Prostate gland (tissue), 2 donors: ENCODE data around the gene ITGA1. TPM values are rescaled to one million over a fixed set of nuclear protein-coding genes. Genes with fewer than 3 reads are reported as not detected.
"Not testable (repeated sequence)": the region's sequence is repeated elsewhere in the genome, so short reads cannot be mapped to it uniquely, and the experiment has no call there.

Source experiments
- DNase-seq: peaks from one replicate; pipeline ENCODE4 v3.0.0-alpha.2; 2019; ENCODE audit warnings: low spot score
- H3K27ac ChIP-seq, 2 donors: fragments of 200-600 bp; sonication (generic); 2 replicates each; pipeline ENCODE4 v1.5.1; 2017 to 2019
- H3K27me3 ChIP-seq: fragments of 200-600 bp; sonication (generic); replicated peaks from 2 replicates; pipeline ENCODE4 v1.5.1; 2019; ENCODE audit not compliant: insufficient read depth
- H3K36me3 ChIP-seq, 2 donors: fragments of 200-600 bp; sonication (generic); 1 replicate in 1 of 2; 2 replicates in 1 of 2; pipeline versions ENCODE4 v1.5.1 to v1.8.1; 2017 to 2019
- H3K4me1 ChIP-seq: fragments of 200-600 bp; sonication (generic); replicated peaks from 2 replicates; pipeline ENCODE4 v1.5.1; 2019
- H3K4me3 ChIP-seq, 2 donors: fragments of 200-600 bp; sonication (generic); 2 replicates each; pipeline ENCODE4 v1.5.1; 2017 to 2019
- H3K9me3 ChIP-seq: fragments of 200-600 bp; sonication (generic); 2 replicates; pipeline ENCODE4 v1.5.1; 2017
- POLR2A ChIP-seq: fragments of 450-650 bp; IDR thresholded peaks from one replicate; pipeline ENCODE4 v1.6.1; 2016; ENCODE audit warnings: antibody characterized with exemption, mild to moderate bottlenecking
- POLR2AphosphoS5 ChIP-seq: sonication (generic); formaldehyde crosslinking; IDR thresholded peaks from one replicate; pipeline ENCODE4 v1.6.1; 2017; ENCODE audit warnings: antibody characterized with exemption
- WGBS: methylation state at CpG from one replicate; pipeline ENCODE4 v1.1.5; 2018; 5-methylcytosine and 5-hydroxymethylcytosine counted together
- intact Hi-C: fragments of 100-400 bp; cut with DNase I; formaldehyde crosslinking; loops from one replicate; pipeline ENCODE4 v1.14.2; 2022
- total RNA-seq, 2 donors: library from RNA; depleted of rRNA; stranded (reverse); fragments of >200 nt; gene quantifications; one replicate each; pipeline ENCODE4 v1.1.0, GENCODE V29; 2016
- TF ChIP-seq, protein P1 (sequence below), 4 experiments: fragments of 200-600 bp in 2 of 4; fragments of 450-650 bp in 2 of 4; sonication (generic) in 2 of 4; IDR thresholded peaks; 1 replicate in 3 of 4; 2 replicates in 1 of 4; pipeline ENCODE4 v1.5.1; 2016 to 2019; ENCODE audit warnings: antibody characterized with exemption in 4 of 4, mild to moderate bottlenecking in 2 of 4, moderate library complexity in 2 of 4

The ITGA1 gene
- total RNA-seq, 2 donors from 2014 or later, result 43.7 to 78.3 TPM

DNA sequence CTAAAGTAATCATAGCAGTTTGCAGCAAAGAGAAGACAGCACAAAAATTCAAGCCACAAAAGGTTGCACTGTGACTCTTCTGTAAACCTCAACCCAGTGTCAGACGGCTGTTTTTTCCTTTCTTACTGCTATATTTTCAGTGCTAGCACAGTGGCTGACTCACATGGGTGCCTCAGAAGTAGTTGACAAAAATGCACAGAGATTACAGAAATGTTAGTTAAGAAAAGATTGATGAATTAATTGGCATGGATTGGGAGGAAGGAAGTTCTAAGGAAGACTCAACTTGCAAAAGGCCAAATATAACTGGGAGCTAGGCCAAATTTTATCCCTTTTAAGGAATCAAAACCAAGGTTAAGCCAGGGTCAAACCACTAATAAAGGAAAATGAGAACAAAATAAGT is 43.7 kb upstream of the ITGA1 start:
- H3K9me3 ChIP-seq, result no peaks in the 10 kb centered on the region
- no peaks in the 10 kb centered on the region for H3K27me3 ChIP-seq
- intact Hi-C loops, result no loop called here
- H3K36me3 ChIP-seq, result no peaks in the 10 kb centered on the region
- no peak overlapping the region for H3K4me3 ChIP-seq
- TF ChIP-seq, protein P1, sequence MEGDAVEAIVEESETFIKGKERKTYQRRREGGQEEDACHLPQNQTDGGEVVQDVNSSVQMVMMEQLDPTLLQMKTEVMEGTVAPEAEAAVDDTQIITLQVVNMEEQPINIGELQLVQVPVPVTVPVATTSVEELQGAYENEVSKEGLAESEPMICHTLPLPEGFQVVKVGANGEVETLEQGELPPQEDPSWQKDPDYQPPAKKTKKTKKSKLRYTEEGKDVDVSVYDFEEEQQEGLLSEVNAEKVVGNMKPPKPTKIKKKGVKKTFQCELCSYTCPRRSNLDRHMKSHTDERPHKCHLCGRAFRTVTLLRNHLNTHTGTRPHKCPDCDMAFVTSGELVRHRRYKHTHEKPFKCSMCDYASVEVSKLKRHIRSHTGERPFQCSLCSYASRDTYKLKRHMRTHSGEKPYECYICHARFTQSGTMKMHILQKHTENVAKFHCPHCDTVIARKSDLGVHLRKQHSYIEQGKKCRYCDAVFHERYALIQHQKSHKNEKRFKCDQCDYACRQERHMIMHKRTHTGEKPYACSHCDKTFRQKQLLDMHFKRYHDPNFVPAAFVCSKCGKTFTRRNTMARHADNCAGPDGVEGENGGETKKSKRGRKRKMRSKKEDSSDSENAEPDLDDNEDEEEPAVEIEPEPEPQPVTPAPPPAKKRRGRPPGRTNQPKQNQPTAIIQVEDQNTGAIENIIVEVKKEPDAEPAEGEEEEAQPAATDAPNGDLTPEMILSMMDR (IDR thresholded peaks at IDR 0.05), result no peak
- TF ChIP-seq POLR2A (no peak), POLR2AphosphoS5 (no peak)
- DNase-seq, result no peak
- no peak overlapping the region for H3K27ac ChIP-seq
- WGBS, result 16% methylated on average over 1 of the region's 1 CpG
- no peaks in the 10 kb centered on the region for H3K4me1 ChIP-seq

DNA sequence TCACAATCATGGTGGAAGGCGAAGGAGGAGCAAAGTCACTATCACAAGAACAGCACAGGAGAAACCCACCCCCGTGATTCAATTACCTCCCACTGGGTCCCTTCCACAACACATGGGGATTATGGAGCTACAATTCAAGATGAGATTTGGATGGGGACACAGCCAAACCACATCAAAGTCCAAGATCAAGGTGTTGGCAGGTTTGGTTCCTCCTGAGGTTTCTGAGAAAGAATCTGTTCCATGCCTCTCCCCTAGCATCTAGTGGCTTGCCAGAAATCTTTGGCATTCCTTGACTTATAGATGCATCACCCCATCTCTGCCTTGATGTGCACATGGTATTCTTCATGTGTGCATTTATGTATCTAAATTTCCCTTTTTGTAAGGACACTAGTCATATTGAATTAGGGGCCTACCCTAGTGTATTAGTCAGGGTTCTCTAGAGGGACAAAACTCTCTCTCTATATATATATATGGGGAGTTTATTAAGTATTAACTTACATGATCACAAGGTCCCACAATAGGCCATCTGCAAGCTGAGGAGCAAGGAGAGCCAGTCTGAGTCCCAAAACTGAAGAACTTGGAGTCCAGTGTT is 42.8 kb upstream of the ITGA1 start:
- DNase-seq, H3K4me1 ChIP-seq, H3K9me3 ChIP-seq, H3K27me3 ChIP-seq, H3K36me3 ChIP-seq, intact Hi-C loops, H3K27ac ChIP-seq, H3K4me3 ChIP-seq: not testable (repeated sequence)
- WGBS, result 79% methylated on average over 2 of the region's 2 CpGs

DNA sequence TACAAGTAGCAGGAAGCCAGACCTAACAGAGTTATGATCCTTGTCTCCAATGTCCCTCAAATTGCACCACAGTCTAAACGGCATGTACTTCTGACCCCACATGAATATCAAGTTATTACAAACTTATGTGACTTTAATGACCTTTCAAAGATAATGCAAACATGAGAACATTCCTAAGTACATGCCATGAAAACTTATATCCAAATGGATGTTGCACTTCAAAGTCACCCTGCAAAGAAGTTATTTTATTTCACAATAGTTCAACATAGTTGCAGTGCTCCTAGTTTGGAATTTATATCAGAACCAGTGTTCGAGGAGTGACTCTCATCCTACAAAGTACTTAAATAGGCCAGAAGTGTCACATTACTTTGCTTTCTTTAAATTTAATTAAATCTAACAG is 41.2 kb upstream of the ITGA1 start:
- Histone ChIP-seq H3K27me3 (no peaks in the 10 kb centered on the region), H3K4me1 (no peaks in the 10 kb centered on the region), H3K4me3 (no peak overlapping the region), H3K27ac (no peak overlapping the region), H3K36me3 (no peaks in the 10 kb centered on the region), H3K9me3 (no peaks in the 10 kb centered on the region)
- DNase-seq, result no peak
- TF ChIP-seq, protein P1 (IDR thresholded peaks at IDR 0.05), result no peak
- TF ChIP-seq POLR2A (no peak), POLR2AphosphoS5 (no peak)
- intact Hi-C loops, result no loop called here
- 51% methylated on average over 2 of the region's 2 CpGs for WGBS

DNA sequence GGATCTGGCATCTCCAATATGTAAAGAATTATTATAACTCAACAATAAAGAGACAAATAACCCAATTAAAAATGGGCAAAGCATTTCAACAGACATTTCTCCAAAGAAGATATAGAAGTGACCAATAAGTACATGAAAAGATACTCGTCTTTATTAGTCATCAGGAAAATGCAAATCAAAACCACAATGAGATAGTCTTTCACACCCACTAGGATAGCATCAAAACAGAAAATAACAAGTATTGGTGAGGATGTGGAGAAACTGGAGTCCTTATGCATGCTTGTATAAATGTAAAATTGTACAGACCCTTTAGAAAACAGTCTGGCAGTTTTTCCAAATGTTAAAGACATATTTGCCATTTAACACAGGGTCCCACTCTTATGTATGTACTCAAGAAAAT is 39.1 kb upstream of the ITGA1 start:
- Histone ChIP-seq H3K36me3 (no peaks in the 10 kb centered on the region), H3K9me3 (no peaks in the 10 kb centered on the region), H3K4me3 (no peak overlapping the region), H3K27me3 (no peaks in the 10 kb centered on the region), H3K4me1 (no peaks in the 10 kb centered on the region), H3K27ac (no peak overlapping the region)
- WGBS, result 32% methylated on average over 1 of the region's 1 CpG
- intact Hi-C loops, result no loop called here
- TF ChIP-seq POLR2AphosphoS5 (no peak), POLR2A (no peak)
- no peak for DNase-seq

DNA sequence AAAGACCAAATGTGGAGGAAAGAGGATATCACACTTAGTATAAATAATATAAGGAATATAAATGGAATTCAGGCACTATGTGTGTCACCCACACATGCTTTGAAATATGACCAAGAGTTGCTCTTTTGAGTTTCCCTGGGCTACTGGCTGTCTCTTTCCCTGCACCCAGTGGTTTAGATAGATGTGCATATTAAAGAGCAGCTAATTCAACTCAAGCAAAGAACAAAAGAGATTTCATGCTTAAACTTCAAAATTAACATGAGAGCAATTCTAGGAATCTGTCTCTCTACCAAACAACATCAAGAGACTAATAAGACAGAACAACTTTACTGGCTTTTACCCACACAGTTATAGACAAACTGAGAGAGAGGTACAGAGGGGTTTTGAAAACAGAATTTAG is 38.0 kb upstream of the ITGA1 start:
- TF ChIP-seq, protein P1 (IDR thresholded peaks at IDR 0.05), result no peak
- TF ChIP-seq POLR2A, result no peak
- TF ChIP-seq POLR2AphosphoS5, result no peak
- no peaks in the 10 kb centered on the region for H3K36me3 ChIP-seq
- no peaks in the 10 kb centered on the region for H3K27me3 ChIP-seq
- no peak overlapping the region for H3K4me3 ChIP-seq
- intact Hi-C loops, result no loop called here
- no peaks in the 10 kb centered on the region for H3K4me1 ChIP-seq
- DNase-seq, result no peak
- H3K27ac ChIP-seq, result no peak overlapping the region
- H3K9me3 ChIP-seq, result no peaks in the 10 kb centered on the region

DNA sequence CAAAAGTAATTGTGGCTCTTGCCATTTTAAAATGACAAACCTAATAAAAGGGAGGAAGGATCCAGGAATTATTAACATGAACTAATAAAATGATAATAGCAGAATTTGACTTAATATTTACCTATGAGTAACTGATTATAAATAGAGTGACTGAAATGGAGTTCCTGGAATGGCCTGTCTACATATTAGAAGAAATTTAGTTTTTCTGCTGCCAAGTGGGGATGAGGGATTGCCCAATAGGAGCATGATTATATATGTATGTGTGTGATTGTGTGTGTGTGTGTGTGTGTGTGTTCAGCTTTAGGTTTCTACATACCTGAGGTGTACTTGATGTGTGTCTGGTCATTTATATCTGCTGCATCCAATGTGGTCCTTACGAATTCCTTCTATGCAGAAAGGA is 36.6 kb upstream of the ITGA1 start:
- H3K27ac ChIP-seq, result no peak overlapping the region
- no peaks in the 10 kb centered on the region for H3K36me3 ChIP-seq
- H3K4me1 ChIP-seq, result no peaks in the 10 kb centered on the region
- H3K9me3 ChIP-seq, result no peaks in the 10 kb centered on the region
- H3K4me3 ChIP-seq, result no peak overlapping the region
- no peaks in the 10 kb centered on the region for H3K27me3 ChIP-seq
- intact Hi-C loops, result no loop called here
- no peak for DNase-seq
- 83% methylated on average over 1 of the region's 1 CpG for WGBS
- TF ChIP-seq, protein P1 (IDR thresholded peaks at IDR 0.05), result no peak
- no peak for TF ChIP-seq POLR2A
